ENCODE results near the gene UHRF2. TPM values are rescaled to one million over a fixed set of nuclear protein-coding genes. Genes with fewer than 3 reads are reported as not detected.
"Not testable (repeated sequence)": the region's sequence is repeated elsewhere in the genome, so short reads cannot be mapped to it uniquely, and the experiment has no call there.

UHRF2 gene, protein sequence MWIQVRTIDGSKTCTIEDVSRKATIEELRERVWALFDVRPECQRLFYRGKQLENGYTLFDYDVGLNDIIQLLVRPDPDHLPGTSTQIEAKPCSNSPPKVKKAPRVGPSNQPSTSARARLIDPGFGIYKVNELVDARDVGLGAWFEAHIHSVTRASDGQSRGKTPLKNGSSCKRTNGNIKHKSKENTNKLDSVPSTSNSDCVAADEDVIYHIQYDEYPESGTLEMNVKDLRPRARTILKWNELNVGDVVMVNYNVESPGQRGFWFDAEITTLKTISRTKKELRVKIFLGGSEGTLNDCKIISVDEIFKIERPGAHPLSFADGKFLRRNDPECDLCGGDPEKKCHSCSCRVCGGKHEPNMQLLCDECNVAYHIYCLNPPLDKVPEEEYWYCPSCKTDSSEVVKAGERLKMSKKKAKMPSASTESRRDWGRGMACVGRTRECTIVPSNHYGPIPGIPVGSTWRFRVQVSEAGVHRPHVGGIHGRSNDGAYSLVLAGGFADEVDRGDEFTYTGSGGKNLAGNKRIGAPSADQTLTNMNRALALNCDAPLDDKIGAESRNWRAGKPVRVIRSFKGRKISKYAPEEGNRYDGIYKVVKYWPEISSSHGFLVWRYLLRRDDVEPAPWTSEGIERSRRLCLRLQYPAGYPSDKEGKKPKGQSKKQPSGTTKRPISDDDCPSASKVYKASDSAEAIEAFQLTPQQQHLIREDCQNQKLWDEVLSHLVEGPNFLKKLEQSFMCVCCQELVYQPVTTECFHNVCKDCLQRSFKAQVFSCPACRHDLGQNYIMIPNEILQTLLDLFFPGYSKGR
- total RNA-seq: 16.0 TPM
- long read RNA-seq, partial matches to known transcripts: 0 of 8 reads
- long read RNA-seq, other reads (novel, unspliced or antisense): 3 of 8 reads

GRCh38 chr9:6412487-6413364 lies at the start of gene UHRF2:
Gene UHRF2 (plus strand): TSS chr9:6413199. CDS start chr9:6413491, 292 bp downstream.
- peak; percentile 98 for ATAC-seq

DNA sequence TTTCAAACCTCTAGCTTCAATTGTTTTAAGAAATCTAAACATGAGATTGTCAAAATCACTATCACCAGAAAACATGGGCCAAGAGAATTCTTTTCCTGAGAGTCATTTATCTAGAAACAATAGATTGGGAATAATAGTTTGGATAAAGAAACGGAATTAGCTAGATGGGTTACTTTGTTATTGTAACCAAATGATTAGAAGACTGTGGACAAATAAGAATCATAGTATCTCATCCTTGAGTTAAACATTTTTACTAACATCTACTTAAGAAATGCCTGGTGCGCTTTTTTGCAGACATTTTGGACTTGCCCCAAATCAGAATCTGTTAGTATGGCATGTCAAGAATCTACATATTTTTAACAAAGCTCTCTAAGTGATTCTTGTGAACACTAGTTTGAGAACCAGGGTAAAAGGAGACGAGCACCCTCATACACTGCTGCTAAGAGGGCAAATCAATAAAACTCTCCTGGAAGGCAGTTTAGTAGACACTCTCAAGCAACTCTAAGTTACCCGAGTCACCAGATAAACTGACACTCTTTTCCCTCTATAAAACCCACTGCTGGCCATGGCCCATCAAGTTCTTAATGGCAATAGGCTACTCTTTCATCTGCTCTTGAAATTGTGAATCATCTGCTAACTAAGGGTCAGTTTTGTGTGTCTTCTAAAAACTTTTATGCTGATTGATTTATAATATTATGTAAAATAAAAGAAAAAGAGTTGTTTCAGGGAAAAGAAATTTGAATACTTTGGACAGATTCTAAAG lies 45.7 kb upstream of the UHRF2 start:
- intact Hi-C loops (cut with DNase I): no loop called here
- DNase-seq (ENCODE audit: missing footprints): no peak
- no peak for ATAC-seq

More at GRCh38 chr9:6412487-6413364, at the start of gene UHRF2:
- DNase-seq (ENCODE audit: missing footprints): peak; percentile 100
- intact Hi-C loops (cut with DNase I): loop anchor here (10.0 kb wide), 1 partner anchor 342 kb away; the partner anchor contains the start of gene KDM4C

- DNase-seq (ENCODE audit: missing footprints) (no peak), ATAC-seq (no peak)
- intact Hi-C loops (cut with DNase I): no loop called here
These were observed 44.2 kb upstream of the UHRF2 start for GRCh38 chr9:6368831-6369230.

- DNase-seq (ENCODE audit: missing footprints); intact Hi-C loops (cut with DNase I): not testable (repeated sequence)
These were observed 31.5 kb upstream of the UHRF2 start for GRCh38 chr9:6381477-6382012.

GRCh38 chr9:6382681-6383080 lies 30.3 kb upstream of the UHRF2 start:
- no peak for DNase-seq (ENCODE audit: missing footprints)
- intact Hi-C loops (cut with DNase I): no loop called here
- no peak for ATAC-seq

More at GRCh38 chr9:6381477-6382012, 31.5 kb upstream of the UHRF2 start:
- ATAC-seq: not testable (repeated sequence)

DNA sequence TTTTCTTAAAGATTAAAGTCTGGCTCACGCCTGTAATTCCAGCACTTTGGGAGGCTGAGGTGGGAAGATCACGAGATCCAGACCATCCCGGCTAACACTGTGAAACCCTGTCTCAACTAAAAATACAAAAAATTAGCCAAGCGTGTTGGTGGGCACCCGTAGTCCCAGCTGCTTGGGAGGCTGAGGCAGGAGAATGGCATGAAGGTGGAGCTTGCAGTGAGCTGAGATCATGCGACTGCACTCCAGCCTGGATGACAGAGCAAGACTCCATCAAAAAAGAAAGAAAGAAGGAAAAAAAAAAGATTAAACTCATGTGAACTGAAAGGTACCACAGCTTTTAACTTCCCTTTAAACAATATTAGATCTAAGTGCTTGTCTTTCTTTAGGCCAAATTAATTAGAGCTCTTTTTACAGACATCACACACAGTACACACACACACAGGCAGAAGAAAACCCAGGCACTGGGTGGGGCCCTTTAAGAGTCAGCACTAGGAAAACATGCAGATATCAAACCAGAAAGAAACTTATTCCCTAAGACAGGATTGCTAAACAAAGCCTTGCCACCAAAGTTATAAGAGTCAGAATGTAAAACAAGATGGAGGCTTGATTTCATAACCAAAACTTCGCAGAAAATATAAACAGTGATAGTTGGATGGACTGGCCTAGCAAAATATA lies 29.3 kb upstream of the UHRF2 start:
- intact Hi-C loops (cut with DNase I): no loop called here
- DNase-seq (ENCODE audit: missing footprints): no peak
- ATAC-seq: no peak

GRCh38 chr9:6384732-6385131 lies 28.3 kb upstream of the UHRF2 start:
- DNase-seq (ENCODE audit: missing footprints): no peak
- ATAC-seq: no peak
- intact Hi-C loops (cut with DNase I): no loop called here

GRCh38 chr9:6399071-6399470 lies 13.9 kb upstream of the UHRF2 start:
- intact Hi-C loops (cut with DNase I): no loop called here
- ATAC-seq (no peak), DNase-seq (ENCODE audit: missing footprints) (no peak)

DNA sequence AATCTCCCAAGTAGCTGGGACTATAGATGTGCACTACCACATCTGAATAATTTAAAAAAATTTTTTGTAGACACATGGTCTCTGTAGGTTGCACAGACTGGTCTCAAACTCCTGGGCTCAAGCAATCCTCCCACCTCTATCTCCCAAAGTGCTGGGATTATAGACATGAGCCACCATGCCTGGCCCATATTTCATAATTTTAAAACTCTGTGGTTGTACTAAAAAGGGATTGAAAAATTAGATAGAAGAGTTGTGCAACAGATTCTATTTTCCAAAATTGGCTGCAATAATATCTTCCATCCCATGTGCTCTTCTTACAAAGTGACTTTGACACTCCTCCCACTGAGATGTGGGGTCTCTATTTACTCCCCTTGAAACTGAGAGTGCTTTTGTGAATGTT lies 7.6 kb upstream of the UHRF2 start:
- intact Hi-C loops (cut with DNase I): no loop called here
- no peak for ATAC-seq
- no peak for DNase-seq (ENCODE audit: missing footprints)

DNA sequence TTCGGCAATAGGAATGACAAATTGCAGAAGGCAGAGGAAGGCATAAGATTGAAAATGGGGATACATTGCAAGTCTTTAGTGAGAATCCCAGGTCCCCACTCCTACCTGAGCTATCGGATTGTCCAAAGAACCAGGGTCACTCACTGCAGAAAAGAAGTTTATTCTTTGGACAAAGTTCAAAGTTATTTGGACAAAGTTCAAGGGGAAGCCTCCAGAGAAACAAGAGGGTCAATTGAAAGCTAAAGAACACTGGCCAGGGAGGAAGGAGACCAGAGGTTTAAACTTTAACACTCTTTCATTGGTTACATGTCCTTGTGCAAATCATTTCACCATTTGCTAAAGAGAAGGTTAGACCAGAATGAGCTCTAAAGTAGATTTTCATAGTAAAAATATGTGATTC lies 5.2 kb upstream of the UHRF2 start:
- intact Hi-C loops (cut with DNase I): no loop called here
- no peak for DNase-seq (ENCODE audit: missing footprints)
- no peak for ATAC-seq

GRCh38 chr9:6408320-6408719 lies 4.7 kb upstream of the UHRF2 start:
- DNase-seq (ENCODE audit: missing footprints) (no peak), ATAC-seq (no peak)
- intact Hi-C loops (cut with DNase I): no loop called here

DNA sequence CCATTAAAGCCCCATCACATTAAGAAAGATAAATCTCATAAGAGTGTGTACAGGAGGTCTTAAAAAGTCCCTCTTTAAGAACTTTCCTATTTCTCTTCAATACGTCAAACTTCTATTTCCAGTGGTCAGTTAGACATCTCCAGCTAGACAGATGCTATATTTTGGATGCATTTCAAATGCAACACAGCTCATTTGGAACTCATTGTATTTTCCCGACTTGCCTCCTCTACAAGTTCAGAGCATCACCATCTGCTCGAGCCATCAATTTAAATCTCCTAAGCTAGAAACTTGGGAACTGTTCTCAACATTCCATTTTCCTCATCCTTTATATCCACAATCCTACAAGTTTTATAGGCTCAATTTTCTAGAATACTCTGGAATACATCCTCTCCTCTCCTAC lies 3.2 kb upstream of the UHRF2 start:
- intact Hi-C loops (cut with DNase I): loop anchor here (10.0 kb wide), 1 partner anchor 345 kb away; the partner anchor contains the start of gene KDM4C
- ATAC-seq (no peak), DNase-seq (ENCODE audit: missing footprints) (no peak)

- no peak for DNase-seq (ENCODE audit: missing footprints)
- intact Hi-C loops (cut with DNase I): loop anchor here (10.0 kb wide), 1 partner anchor 344 kb away; the partner anchor contains the start of gene KDM4C
- no peak for ATAC-seq
These were observed 2.4 kb upstream of the UHRF2 start for GRCh38 chr9:6410633-6411032.

- intact Hi-C loops (cut with DNase I): loop anchor here (10.0 kb wide), 1 partner anchor 341 kb away; the partner anchor contains the start of gene KDM4C
- DNase-seq (ENCODE audit: missing footprints) (peak; percentile 72), ATAC-seq (peak; percentile 3)
These were observed 607 bp downstream of the UHRF2 start for GRCh38 chr9:6413365-6414246.

DNA sequence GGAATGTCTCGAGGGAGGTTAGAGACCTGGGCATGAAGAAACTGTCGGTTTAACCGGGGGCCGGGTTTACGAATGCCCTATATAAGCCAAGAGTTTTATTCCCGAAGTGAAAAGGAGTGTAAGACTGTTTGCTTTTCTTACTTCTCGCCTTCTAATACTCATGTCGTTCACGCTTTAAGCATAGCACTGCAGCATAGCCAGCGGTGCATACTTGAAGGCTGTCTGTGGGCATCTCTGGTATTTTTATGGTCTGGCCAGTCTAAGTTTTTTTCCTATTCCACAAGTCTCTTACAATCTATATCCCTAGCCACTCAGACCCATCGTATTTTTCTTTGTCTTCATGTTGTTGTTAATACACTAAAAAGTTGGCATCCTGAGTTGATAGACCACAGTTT lies 1.2 kb downstream of the UHRF2 start:
- DNase-seq (ENCODE audit: missing footprints) (no peak), ATAC-seq (no peak)
- intact Hi-C loops (cut with DNase I): loop anchor here (10.0 kb wide), 1 partner anchor 341 kb away; the partner anchor contains the start of gene KDM4C

DNA sequence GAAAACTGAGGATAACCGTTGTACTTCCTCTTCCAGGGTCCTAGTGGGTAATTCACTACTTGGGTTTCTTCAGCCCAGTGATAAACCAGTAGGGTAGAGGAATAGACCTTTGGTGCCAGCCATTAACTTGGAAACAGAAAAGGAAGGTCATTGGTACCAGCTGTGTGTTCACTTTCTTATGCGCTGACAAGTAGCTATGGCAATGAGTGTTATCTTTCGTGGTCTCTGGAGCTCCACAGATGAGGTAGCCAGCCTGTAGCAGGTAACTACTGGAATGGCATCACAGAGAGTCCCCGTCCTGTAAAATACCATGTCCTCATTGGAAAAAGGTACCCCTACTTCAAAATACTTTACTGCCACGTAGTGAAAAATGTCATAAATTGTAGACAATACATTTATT lies 2.3 kb downstream of the UHRF2 start:
- intact Hi-C loops (cut with DNase I): loop anchor here (10.0 kb wide), 1 partner anchor 340 kb away; the partner anchor contains the start of gene KDM4C
- ATAC-seq: no peak
- no peak for DNase-seq (ENCODE audit: missing footprints)
